ENCODE measurements around the gene PAQR8. TPM values are rescaled to one million over a fixed set of nuclear protein-coding genes. Genes with fewer than 3 reads are reported as not detected.

The PAQR8 gene
- total RNA-seq: 12.4 and 19.4 TPM in 2 replicates

GRCh38 chr6:52361945-52362442 lies at the start of gene PAQR8:
PAQR8 (plus strand) TSS chr6:52362151; CDS start chr6:52403214, 41,063 bp downstream.
- peak; percentile 77 for DNase-seq

GRCh38 chr6:52312461-52312860 lies 49.5 kb upstream of the PAQR8 start:
- no peak for DNase-seq

GRCh38 chr6:52314752-52315151 lies 47.2 kb upstream of the PAQR8 start:
- no peak for DNase-seq

GRCh38 chr6:52317211-52317610 lies 44.7 kb upstream of the PAQR8 start:
- no peak for DNase-seq

- no peak for DNase-seq
Measured at GRCh38 chr6:52317841-52318581, 43.9 kb upstream of the PAQR8 start.

- no peak for DNase-seq
Measured at GRCh38 chr6:52324189-52324588, 37.8 kb upstream of the PAQR8 start.

- DNase-seq: peak; percentile 17
Measured at GRCh38 chr6:52325695-52326471, 36.1 kb upstream of the PAQR8 start.

GRCh38 chr6:52326540-52327364 lies 35.2 kb upstream of the PAQR8 start:
- DNase-seq: no peak

- DNase-seq: no peak
Measured at GRCh38 chr6:52328303-52328662, 33.7 kb upstream of the PAQR8 start.

- no peak for DNase-seq
Measured at GRCh38 chr6:52328729-52329128, 33.2 kb upstream of the PAQR8 start.

GRCh38 chr6:52330470-52330869 lies 31.5 kb upstream of the PAQR8 start:
- no peak for DNase-seq

- no peak for DNase-seq
Measured at GRCh38 chr6:52331793-52332457, 30.0 kb upstream of the PAQR8 start.

GRCh38 chr6:52333840-52334200 lies 28.1 kb upstream of the PAQR8 start:
- no peak for DNase-seq

GRCh38 chr6:52335576-52335975 lies 26.4 kb upstream of the PAQR8 start:
- DNase-seq: no peak

- DNase-seq: no peak
Measured at GRCh38 chr6:52336919-52337561, 24.9 kb upstream of the PAQR8 start.

- DNase-seq: peak; percentile 54
Measured at GRCh38 chr6:52337633-52338290, 24.2 kb upstream of the PAQR8 start.

- DNase-seq: no peak
Measured at GRCh38 chr6:52340603-52340880, 21.4 kb upstream of the PAQR8 start.

- no peak for DNase-seq
Measured at GRCh38 chr6:52341561-52342260, 20.2 kb upstream of the PAQR8 start.

- no peak for DNase-seq
Measured at GRCh38 chr6:52345311-52345710, 16.6 kb upstream of the PAQR8 start.

GRCh38 chr6:52346503-52346902 lies 15.4 kb upstream of the PAQR8 start:
- no peak for DNase-seq

GRCh38 chr6:52347818-52348217 lies 14.1 kb upstream of the PAQR8 start:
- DNase-seq: no peak

Data from dermis blood vessel endothelial cell (primary cell).